GM12878 (cell line): Measurements from ENCODE around the gene CEACAM21. TPM values are rescaled to one million over a fixed set of nuclear protein-coding genes. Genes with fewer than 3 reads are reported as not detected.

Source experiments
- ATAC-seq: fragments of 200-7000 bp; cut with Tn5 transposase; 3 replicates; pipeline ENCODE4 v1.9.1; 2020; ENCODE audit warnings: mild to moderate bottlenecking, moderate library complexity
- BruUV-seq: library from RNA; stranded (reverse); fragments of 400-500 nt; replicated peaks from 2 replicates; lab custom pipeline; 2021; lab: Mats Ljungman, UMichigan
- CTCF ChIA-PET: fragments of 300-600 bp; sonication (Branson Sonifier 250); formaldehyde crosslinking; extraction: SDS; loops from one replicate; lab custom pipeline; 2021; ENCODE audit warnings: inconsistent platforms; lab: Yijun Ruan, JAX
- POLR2A ChIA-PET: fragments of 350-600 bp; formaldehyde crosslinking; extraction: SDS; loops from one replicate; lab custom pipeline; 2021; ENCODE audit warnings: inconsistent platforms; lab: Charles Lee
- RAD21 ChIA-PET: fragments of 300-600 bp; sonication (Branson Sonifier 250); formaldehyde crosslinking; loops from one replicate; lab custom pipeline; 2023; ENCODE audit warnings: antibody characterized with exemption; ENCODE audit not compliant: unreplicated experiment; lab: Charles Lee
- SMC1A ChIA-PET: fragments of 300-600 bp; sonication (Branson Sonifier 250); formaldehyde crosslinking; loops from one replicate; lab custom pipeline; 2023; ENCODE audit not compliant: unreplicated experiment, uncharacterized antibody; lab: Charles Lee
- DNase-seq: peaks from one replicate; pipeline ENCODE4 v3.0.0-alpha.2; 2011; ENCODE audit warnings: low read depth, low spot score
- FAIRE-seq: peaks from 3 replicates; lab custom pipeline; 2011; peaks lifted over from hg19 to GRCh38; lab: Jason Lieb, UNC
- H2AFZ ChIP-seq: 2 replicates; pipeline ENCODE4 v1.6.0; 2011; ENCODE audit warnings: low read depth, low read length, control low read depth; ENCODE audit not compliant: control insufficient read depth
- H3K27ac ChIP-seq: 2 replicates; pipeline ENCODE4 v1.5.1; 2011; ENCODE audit warnings: control low read depth; ENCODE audit not compliant: control insufficient read depth, insufficient read depth
- H3K27me3 ChIP-seq, 2 experiments: replicated peaks in 1 of 2; 2 replicates each; pipeline versions ENCODE4 v1.6.0 to v1.6.1; 2011; ENCODE audit warnings: low read length in 1 of 2; ENCODE audit not compliant: control insufficient read depth in 2 of 2, insufficient read depth in 2 of 2
- H3K36me3 ChIP-seq, 2 experiments: 2 replicates each; pipeline ENCODE4 v1.5.1; 2011; ENCODE audit warnings: low read length in 1 of 2; ENCODE audit not compliant: control insufficient read depth in 2 of 2, insufficient read depth in 2 of 2
- H3K4me1 ChIP-seq: 2 replicates; pipeline ENCODE4 v1.6.1; 2011; ENCODE audit warnings: mild to moderate bottlenecking, low read length, moderate library complexity, mixed read lengths; ENCODE audit not compliant: control insufficient read depth, insufficient read depth
- H3K4me2 ChIP-seq: 2 replicates; pipeline ENCODE4 v1.6.0; 2011; ENCODE audit warnings: control low read depth; ENCODE audit not compliant: control insufficient read depth, insufficient read depth
- H3K4me3 ChIP-seq: fragments of 200-600 bp; sonication (generic); 2 replicates; pipeline ENCODE4 v1.5.1; 2016
- H3K79me2 ChIP-seq: 2 replicates; pipeline ENCODE4 v1.6.0; 2011; ENCODE audit warnings: low read length; ENCODE audit not compliant: control insufficient read depth, insufficient read depth
- H3K9ac ChIP-seq: 2 replicates; pipeline ENCODE4 v1.8.0; 2011; ENCODE audit warnings: low read length, control low read depth, mixed read lengths; ENCODE audit not compliant: control insufficient read depth, insufficient read depth
- H3K9me3 ChIP-seq: replicated peaks from 3 replicates; pipeline ENCODE4 v1.5.1; 2011; ENCODE audit warnings: mild to moderate bottlenecking, low read length; ENCODE audit not compliant: control insufficient read depth, insufficient read depth
- H4K20me1 ChIP-seq: 2 replicates; pipeline ENCODE4 v1.6.0; 2011; ENCODE audit not compliant: control insufficient read depth, insufficient read depth
- BACH1 ChIP-seq: fragments of 450-650 bp; IDR thresholded peaks from 2 replicates; pipeline ENCODE4 v1.6.1; 2017; ENCODE audit warnings: mild to moderate bottlenecking, borderline replicate concordance
- CHD2 ChIP-seq: IDR thresholded peaks from 2 replicates; pipeline ENCODE4 v1.6.1; 2011; ENCODE audit warnings: low read depth, low read length, improper control_type of control experiment, borderline replicate concordance
- IRF4 ChIP-seq: IDR thresholded peaks from 2 replicates; pipeline ENCODE4 v1.6.1; 2011; ENCODE audit warnings: low read depth, low read length
- JUNB ChIP-seq: IDR thresholded peaks from 2 replicates; pipeline ENCODE4 v1.6.1; 2016; ENCODE audit warnings: antibody characterized with exemption, mild to moderate bottlenecking
- KDM1A ChIP-seq: fragments of 200-600 bp; sonication (generic); IDR thresholded peaks from 2 replicates; pipeline ENCODE4 v1.6.1; 2016; ENCODE audit warnings: borderline replicate concordance
- POLR2A ChIP-seq: IDR thresholded peaks from 2 replicates; pipeline ENCODE4 v1.6.1; 2011; ENCODE audit warnings: low read depth, mild to moderate bottlenecking, low read length
- POLR2AphosphoS5 ChIP-seq: IDR thresholded peaks from 2 replicates; pipeline ENCODE4 v1.6.1; 2011; ENCODE audit warnings: mild to moderate bottlenecking, low read length, inconsistent platforms
- RUNX3 ChIP-seq: IDR thresholded peaks from 2 replicates; pipeline ENCODE4 v1.6.1; 2012; ENCODE audit warnings: low read length, inconsistent platforms
- SUPT20H ChIP-seq: IDR thresholded peaks from 2 replicates; pipeline ENCODE4 v1.6.1; 2011; ENCODE audit warnings: low read depth, mild to moderate bottlenecking, low read length, moderate library complexity, borderline replicate concordance; ENCODE audit not compliant: control insufficient read depth
- TARDBP ChIP-seq: IDR thresholded peaks from 2 replicates; pipeline ENCODE4 v1.6.1; 2016; ENCODE audit warnings: borderline replicate concordance
- YY1 ChIP-seq: IDR thresholded peaks from 2 replicates; pipeline ENCODE4 v1.6.1; 2011; ENCODE audit warnings: low read depth, mild to moderate bottlenecking, low read length
- WGBS: methylation state at CpG from one replicate; pipeline ENCODE4 v1.1.6; 2016; ENCODE audit warnings: low lambda C conversion rate; ENCODE audit not compliant: insufficient replicate concordance, insufficient coverage; ENCODE audit errors: missing lambda C conversion rate; 5-methylcytosine and 5-hydroxymethylcytosine counted together
- in situ Hi-C: fragments of 300-500 bp; cut with MboI; formaldehyde crosslinking; loops from 9 replicates; pipeline ENCODE4 v1.14.3; 2018; ENCODE audit warnings: mixed read lengths
- intact Hi-C: fragments of 100-400 bp; cut with micrococcal nuclease; formaldehyde crosslinking; loops from one replicate; pipeline ENCODE4 v1.14.2; 2022; ENCODE audit not compliant: unreplicated experiment
- polyA plus RNA-seq, 11 experiments: library from polyadenylated mRNA; depleted of rRNA in 4 of 11; unstranded in 6 of 11; stranded (reverse) in 5 of 11; fragments of >200 nt; fragmentation: Nextera tagmentation in 4 of 11; fragmentation: Illumina TruSeq in 1 of 11; extraction: Ambion mirVana in 4 of 11; extraction: Trizol in 1 of 11; gene quantifications; 1 replicate in 1 of 11; 2 replicates in 10 of 11; pipeline versions ENCODE4 v1.2.1 to v1.2.3, GENCODE V29; 2011 to 2016; ENCODE audit warnings: inconsistent platforms in 2 of 11, missing spikeins in 2 of 11, low read depth in 1 of 11
- total RNA-seq, 4 experiments: library from RNA; depleted of rRNA in 3 of 4; stranded (reverse); fragments of >200 nt in 3 of 4; fragmentation: Illumina TruSeq in 1 of 4; extraction: Trizol in 1 of 4; gene quantifications; 2 replicates each; pipeline versions ENCODE4 v1.2.1 to v1.2.3, GENCODE V29; 2013 to 2021
- TF ChIP-seq, protein P1 (sequence below): IDR thresholded peaks from 2 replicates; pipeline ENCODE4 v1.6.1; 2011; ENCODE audit warnings: mild to moderate bottlenecking, low read depth, low read length, moderate library complexity; ENCODE audit not compliant: insufficient replicate concordance
- TF ChIP-seq, protein P2 (sequence below): fragments of 450-650 bp; IDR thresholded peaks from 2 replicates; pipeline ENCODE4 v1.6.1; 2017; ENCODE audit warnings: mild to moderate bottlenecking, moderate library complexity
- TF ChIP-seq, protein P3 (sequence below), 3 experiments: IDR thresholded peaks in 2 of 3; conservative IDR thresholded peaks in 1 of 3; 2 replicates each; pipeline ENCODE4 v1.5.1; 2011; ENCODE audit warnings: low read depth in 3 of 3, low read length in 3 of 3, mild to moderate bottlenecking in 3 of 3, control low read depth in 2 of 3, moderate library complexity in 2 of 3, inconsistent platforms in 1 of 3, mixed read lengths in 1 of 3; ENCODE audit not compliant: control insufficient read depth in 2 of 3, insufficient read depth in 1 of 3; ENCODE audit errors: extremely low read depth in 1 of 3
- TF ChIP-seq, protein P4 (sequence below): IDR thresholded peaks from 2 replicates; pipeline ENCODE4 v1.6.1; 2011; ENCODE audit warnings: low read depth, mild to moderate bottlenecking, low read length, moderate library complexity, borderline replicate concordance; ENCODE audit errors: extremely low read depth
- TF ChIP-seq, protein P5 (sequence below): IDR thresholded peaks from 2 replicates; pipeline ENCODE4 v1.6.1; 2012; ENCODE audit warnings: low read length, inconsistent platforms

CEACAM21 gene
- total and polyA plus RNA-seq, 10 of the 15 experiments (the other 5 are each of a cell fraction or from before 2014, with no cell fraction given), result 0.87 to 13.6 (median 8.1) TPM

DNA sequence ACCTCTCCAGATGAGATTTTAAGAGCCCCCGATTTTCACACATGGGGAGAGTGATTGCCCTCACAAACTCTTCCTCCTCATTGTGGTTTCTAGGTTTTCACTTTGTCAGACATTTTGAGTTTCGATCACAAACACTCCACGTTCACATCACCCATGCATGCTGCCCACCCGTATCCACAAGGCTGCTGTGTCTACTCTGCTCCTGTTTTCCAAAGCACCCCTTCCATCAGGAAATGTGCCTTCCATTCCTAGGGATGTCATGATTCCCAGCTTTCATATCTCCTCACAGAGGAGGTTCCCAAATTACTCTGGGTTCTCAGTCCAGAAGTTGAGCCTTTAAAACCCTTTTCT, 45.8 kb upstream of the CEACAM21 start:
- DNase-seq, result no peak
- 11% methylated on average over 4 of the region's 4 CpGs for WGBS
- in situ Hi-C loops (loop anchor here (10.0 kb wide), 1 partner anchor 85 kb away; the partner anchor contains the start of gene ERICH4), intact Hi-C loops (no loop called here)
- no peak overlapping the region for H3K27ac ChIP-seq
- ChIA-PET CTCF (interaction anchor here (1.0 to 3.6 kb wide), 7 partner anchors 10 to 81 kb away, joined by 3 to 41 read pairs (median 4); no protein-coding TSS in a partner anchor), SMC1A (interaction anchor here (1.0 to 1.2 kb wide), 3 partner anchors 9 to 72 kb away, joined by 3 to 5 read pairs (median 4); no protein-coding TSS in a partner anchor), POLR2A (interaction anchor here (1.3 kb wide), 1 partner anchor 9 kb away, joined by 4 read pairs; no protein-coding TSS in a partner anchor), RAD21 (no interaction called here)
- H3K36me3 ChIP-seq, result no peaks in the 10 kb centered on the region
- peak overlapping the region; percentile 65 for H3K4me3 ChIP-seq
- H3K9ac ChIP-seq, result no peak overlapping the region
- H3K27me3 ChIP-seq, result no peaks in the 10 kb centered on the region
- no peak for FAIRE-seq
- peaks cover 25% of the 10 kb centered on the region for H3K9me3 ChIP-seq
- H2AFZ ChIP-seq, result no peak overlapping the region
- no TSS peak for BruUV-seq
- no peak for ATAC-seq
- peaks cover 6% of the 10 kb centered on the region for H3K79me2 ChIP-seq
- H4K20me1 ChIP-seq, result no peaks in the 10 kb centered on the region
- peak overlapping the region; percentile 97; the same call in 1 of the 2 replicates for H3K4me2 ChIP-seq
- peaks cover 46% of the 10 kb centered on the region for H3K4me1 ChIP-seq
- TF ChIP-seq YY1 (peak; percentile 44; the same call in 1 of the 2 replicates), BACH1 (no peak), RUNX3 (no peak; the same call in 1 of the 2 replicates), POLR2AphosphoS5 (0 out of 2 replicates have a peak, but pooled peaks have one; percentile 5), KDM1A (no peak), POLR2A (peak; percentile 55; the same call in 1 of the 2 replicates), IRF4 (no peak), TARDBP (no peak), CHD2 (no peak), SUPT20H (no peak), JUNB (no peak)
- TF ChIP-seq, protein P1, sequence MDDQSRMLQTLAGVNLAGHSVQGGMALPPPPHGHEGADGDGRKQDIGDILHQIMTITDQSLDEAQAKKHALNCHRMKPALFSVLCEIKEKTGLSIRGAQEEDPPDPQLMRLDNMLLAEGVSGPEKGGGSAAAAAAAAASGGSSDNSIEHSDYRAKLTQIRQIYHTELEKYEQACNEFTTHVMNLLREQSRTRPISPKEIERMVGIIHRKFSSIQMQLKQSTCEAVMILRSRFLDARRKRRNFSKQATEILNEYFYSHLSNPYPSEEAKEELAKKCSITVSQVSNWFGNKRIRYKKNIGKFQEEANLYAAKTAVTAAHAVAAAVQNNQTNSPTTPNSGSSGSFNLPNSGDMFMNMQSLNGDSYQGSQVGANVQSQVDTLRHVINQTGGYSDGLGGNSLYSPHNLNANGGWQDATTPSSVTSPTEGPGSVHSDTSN, result no peak
- TF ChIP-seq, protein P2, sequence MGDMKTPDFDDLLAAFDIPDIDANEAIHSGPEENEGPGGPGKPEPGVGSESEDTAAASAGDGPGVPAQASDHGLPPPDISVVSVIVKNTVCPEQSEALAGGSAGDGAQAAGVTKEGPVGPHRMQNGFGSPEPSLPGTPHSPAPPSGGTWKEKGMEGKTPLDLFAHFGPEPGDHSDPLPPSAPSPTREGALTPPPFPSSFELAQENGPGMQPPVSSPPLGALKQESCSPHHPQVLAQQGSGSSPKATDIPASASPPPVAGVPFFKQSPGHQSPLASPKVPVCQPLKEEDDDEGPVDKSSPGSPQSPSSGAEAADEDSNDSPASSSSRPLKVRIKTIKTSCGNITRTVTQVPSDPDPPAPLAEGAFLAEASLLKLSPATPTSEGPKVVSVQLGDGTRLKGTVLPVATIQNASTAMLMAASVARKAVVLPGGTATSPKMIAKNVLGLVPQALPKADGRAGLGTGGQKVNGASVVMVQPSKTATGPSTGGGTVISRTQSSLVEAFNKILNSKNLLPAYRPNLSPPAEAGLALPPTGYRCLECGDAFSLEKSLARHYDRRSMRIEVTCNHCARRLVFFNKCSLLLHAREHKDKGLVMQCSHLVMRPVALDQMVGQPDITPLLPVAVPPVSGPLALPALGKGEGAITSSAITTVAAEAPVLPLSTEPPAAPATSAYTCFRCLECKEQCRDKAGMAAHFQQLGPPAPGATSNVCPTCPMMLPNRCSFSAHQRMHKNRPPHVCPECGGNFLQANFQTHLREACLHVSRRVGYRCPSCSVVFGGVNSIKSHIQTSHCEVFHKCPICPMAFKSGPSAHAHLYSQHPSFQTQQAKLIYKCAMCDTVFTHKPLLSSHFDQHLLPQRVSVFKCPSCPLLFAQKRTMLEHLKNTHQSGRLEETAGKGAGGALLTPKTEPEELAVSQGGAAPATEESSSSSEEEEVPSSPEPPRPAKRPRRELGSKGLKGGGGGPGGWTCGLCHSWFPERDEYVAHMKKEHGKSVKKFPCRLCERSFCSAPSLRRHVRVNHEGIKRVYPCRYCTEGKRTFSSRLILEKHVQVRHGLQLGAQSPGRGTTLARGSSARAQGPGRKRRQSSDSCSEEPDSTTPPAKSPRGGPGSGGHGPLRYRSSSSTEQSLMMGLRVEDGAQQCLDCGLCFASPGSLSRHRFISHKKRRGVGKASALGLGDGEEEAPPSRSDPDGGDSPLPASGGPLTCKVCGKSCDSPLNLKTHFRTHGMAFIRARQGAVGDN, result no peak
- TF ChIP-seq, protein P3, sequence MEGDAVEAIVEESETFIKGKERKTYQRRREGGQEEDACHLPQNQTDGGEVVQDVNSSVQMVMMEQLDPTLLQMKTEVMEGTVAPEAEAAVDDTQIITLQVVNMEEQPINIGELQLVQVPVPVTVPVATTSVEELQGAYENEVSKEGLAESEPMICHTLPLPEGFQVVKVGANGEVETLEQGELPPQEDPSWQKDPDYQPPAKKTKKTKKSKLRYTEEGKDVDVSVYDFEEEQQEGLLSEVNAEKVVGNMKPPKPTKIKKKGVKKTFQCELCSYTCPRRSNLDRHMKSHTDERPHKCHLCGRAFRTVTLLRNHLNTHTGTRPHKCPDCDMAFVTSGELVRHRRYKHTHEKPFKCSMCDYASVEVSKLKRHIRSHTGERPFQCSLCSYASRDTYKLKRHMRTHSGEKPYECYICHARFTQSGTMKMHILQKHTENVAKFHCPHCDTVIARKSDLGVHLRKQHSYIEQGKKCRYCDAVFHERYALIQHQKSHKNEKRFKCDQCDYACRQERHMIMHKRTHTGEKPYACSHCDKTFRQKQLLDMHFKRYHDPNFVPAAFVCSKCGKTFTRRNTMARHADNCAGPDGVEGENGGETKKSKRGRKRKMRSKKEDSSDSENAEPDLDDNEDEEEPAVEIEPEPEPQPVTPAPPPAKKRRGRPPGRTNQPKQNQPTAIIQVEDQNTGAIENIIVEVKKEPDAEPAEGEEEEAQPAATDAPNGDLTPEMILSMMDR (IDR thresholded peaks at IDR 0.05 in 2 of 3, conservative IDR thresholded peaks at IDR 0.05 in 1 of 3; ENCODE audit: control insufficient read depth in 2 of 3, extremely low read depth in 1 of 3, insufficient read depth in 1 of 3, low read depth in 3 of 3, low read length in 3 of 3), result no peak
- TF ChIP-seq, protein P4, sequence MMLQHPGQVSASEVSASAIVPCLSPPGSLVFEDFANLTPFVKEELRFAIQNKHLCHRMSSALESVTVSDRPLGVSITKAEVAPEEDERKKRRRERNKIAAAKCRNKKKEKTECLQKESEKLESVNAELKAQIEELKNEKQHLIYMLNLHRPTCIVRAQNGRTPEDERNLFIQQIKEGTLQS, result no peak
- TF ChIP-seq, protein P5, sequence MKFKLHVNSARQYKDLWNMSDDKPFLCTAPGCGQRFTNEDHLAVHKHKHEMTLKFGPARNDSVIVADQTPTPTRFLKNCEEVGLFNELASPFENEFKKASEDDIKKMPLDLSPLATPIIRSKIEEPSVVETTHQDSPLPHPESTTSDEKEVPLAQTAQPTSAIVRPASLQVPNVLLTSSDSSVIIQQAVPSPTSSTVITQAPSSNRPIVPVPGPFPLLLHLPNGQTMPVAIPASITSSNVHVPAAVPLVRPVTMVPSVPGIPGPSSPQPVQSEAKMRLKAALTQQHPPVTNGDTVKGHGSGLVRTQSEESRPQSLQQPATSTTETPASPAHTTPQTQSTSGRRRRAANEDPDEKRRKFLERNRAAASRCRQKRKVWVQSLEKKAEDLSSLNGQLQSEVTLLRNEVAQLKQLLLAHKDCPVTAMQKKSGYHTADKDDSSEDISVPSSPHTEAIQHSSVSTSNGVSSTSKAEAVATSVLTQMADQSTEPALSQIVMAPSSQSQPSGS, result no peak
